Hippocampal formation (tissue), 2 donors: ENCODE results near the gene TAS1R3.

Experiments used
- DNase-seq, 2 donors: peaks; one replicate each; lab custom pipeline; 2025; lab: John Stamatoyannopoulos, UW

The TAS1R3 gene

GRCh38 chr1:1371746-1372711 lies 40.9 kb downstream of the TAS1R3 start:
- peak in 1 of 2 donors; percentile 23 for DNase-seq

GRCh38 chr1:1373051-1373814 lies 42.2 kb downstream of the TAS1R3 start:
- DNase-seq = no peak

- no peak for DNase-seq
Observed at GRCh38 chr1:1373815-1374588, 42.9 kb downstream of the TAS1R3 start.

GRCh38 chr1:1374589-1374928 lies 43.5 kb downstream of the TAS1R3 start:
- no peak for DNase-seq

GRCh38 chr1:1374929-1375662 lies 44.0 kb downstream of the TAS1R3 start, which contains the start of gene AURKAIP1:
Gene AURKAIP1 (minus strand): TSS chr1:1375207. CDS start chr1:1374756, 451 bp downstream.
- DNase-seq = peak; percentile 98

GRCh38 chr1:1376551-1377226 lies 45.6 kb downstream of the TAS1R3 start:
- no peak for DNase-seq

- no peak for DNase-seq
Observed at GRCh38 chr1:1377540-1378205, 46.6 kb downstream of the TAS1R3 start.

- DNase-seq = no peak
Observed at GRCh38 chr1:1380860-1381259, 49.8 kb downstream of the TAS1R3 start.

GRCh38 chr1:1381294-1381693 lies 50.2 kb downstream of the TAS1R3 start:
- DNase-seq = no peak
